NCI-H1436 treated with DMSO at 0.1 percent for 48 hours (cell line): ENCODE measurements around the gene SGMS1.
A peak's percentile ranks its signal among the peaks of the same experiment; 100 is the strongest.
"Not testable (repeated sequence)": the region's sequence is repeated elsewhere in the genome, so short reads cannot be mapped to it uniquely, and the experiment has no call there.

Source experiments
- DNase-seq: peaks from one replicate; lab custom pipeline; 2025; lab: John Stamatoyannopoulos, UW

Gene SGMS1

GRCh38 chr10:50623663-50624412, at the start of gene SGMS1:
Gene SGMS1 (minus strand): TSS chr10:50623956. CDS start chr10:50344114, 279,842 bp downstream.
- peak; percentile 29 for DNase-seq

GRCh38 chr10:50672152-50672551, 48.4 kb upstream of the SGMS1 start:
- not testable (repeated sequence) for DNase-seq

GRCh38 chr10:50671645-50672044, 47.9 kb upstream of the SGMS1 start:
- not testable (repeated sequence) for DNase-seq

GRCh38 chr10:50669957-50670356, 46.2 kb upstream of the SGMS1 start:
- not testable (repeated sequence) for DNase-seq

GRCh38 chr10:50667353-50667752, 43.6 kb upstream of the SGMS1 start:
- not testable (repeated sequence) for DNase-seq

GRCh38 chr10:50662420-50662819, 38.7 kb upstream of the SGMS1 start:
- not testable (repeated sequence) for DNase-seq

- DNase-seq: not testable (repeated sequence)
Observed at GRCh38 chr10:50661563-50661962, 37.8 kb upstream of the SGMS1 start.

GRCh38 chr10:50659865-50660730, 36.3 kb upstream of the SGMS1 start:
- not testable (repeated sequence) for DNase-seq

GRCh38 chr10:50659016-50659864, 35.5 kb upstream of the SGMS1 start:
- not testable (repeated sequence) for DNase-seq

GRCh38 chr10:50658165-50658564, 34.4 kb upstream of the SGMS1 start:
- DNase-seq: no peak

GRCh38 chr10:50653758-50654157, 30.0 kb upstream of the SGMS1 start:
- DNase-seq: no peak

GRCh38 chr10:50653142-50653541, 29.4 kb upstream of the SGMS1 start:
- DNase-seq: no peak

- DNase-seq: no peak
Observed at GRCh38 chr10:50651808-50652207, 28.1 kb upstream of the SGMS1 start.

GRCh38 chr10:50650481-50650880, 26.7 kb upstream of the SGMS1 start:
- DNase-seq: no peak

GRCh38 chr10:50648935-50649227, 25.1 kb upstream of the SGMS1 start:
- DNase-seq: no peak

- no peak for DNase-seq
Observed at GRCh38 chr10:50648089-50648934, 24.6 kb upstream of the SGMS1 start.

- not testable (repeated sequence) for DNase-seq
Observed at GRCh38 chr10:50647350-50647749, 23.6 kb upstream of the SGMS1 start.

- DNase-seq: no peak
Observed at GRCh38 chr10:50645236-50645635, 21.5 kb upstream of the SGMS1 start.

GRCh38 chr10:50641626-50642025, 17.9 kb upstream of the SGMS1 start:
- no peak for DNase-seq

- DNase-seq: no peak
Observed at GRCh38 chr10:50640238-50640637, 16.5 kb upstream of the SGMS1 start.
